IPS-NIHi7 (cell line): Measurements from ENCODE around the gene LNX2.

Source experiments
- DNase-seq: peaks from one replicate; pipeline ENCODE4 v3.0.0; 2012; ENCODE audit warnings: mixed read lengths; ENCODE audit errors: extremely low spot score

LNX2 gene

DNA sequence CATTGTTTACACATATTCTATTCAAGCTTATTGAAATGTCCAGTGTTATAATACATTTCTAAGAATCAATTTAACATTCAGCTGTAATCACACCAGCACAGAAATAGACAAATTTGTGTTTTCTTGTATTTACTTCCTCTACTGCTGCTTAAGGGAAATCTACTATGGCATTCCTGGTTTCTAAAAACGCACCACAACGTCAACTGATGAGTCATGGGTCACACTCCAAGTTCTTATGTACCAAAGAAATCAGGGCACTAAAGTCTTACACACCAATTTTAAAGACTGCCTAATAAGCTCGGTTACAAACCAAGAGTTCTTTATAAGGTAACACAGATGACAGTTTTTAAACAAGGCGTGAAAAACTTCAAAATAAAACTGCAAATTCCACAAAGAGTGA is 13.2 kb downstream of the LNX2 start:
- DNase-seq: no peak

DNA sequence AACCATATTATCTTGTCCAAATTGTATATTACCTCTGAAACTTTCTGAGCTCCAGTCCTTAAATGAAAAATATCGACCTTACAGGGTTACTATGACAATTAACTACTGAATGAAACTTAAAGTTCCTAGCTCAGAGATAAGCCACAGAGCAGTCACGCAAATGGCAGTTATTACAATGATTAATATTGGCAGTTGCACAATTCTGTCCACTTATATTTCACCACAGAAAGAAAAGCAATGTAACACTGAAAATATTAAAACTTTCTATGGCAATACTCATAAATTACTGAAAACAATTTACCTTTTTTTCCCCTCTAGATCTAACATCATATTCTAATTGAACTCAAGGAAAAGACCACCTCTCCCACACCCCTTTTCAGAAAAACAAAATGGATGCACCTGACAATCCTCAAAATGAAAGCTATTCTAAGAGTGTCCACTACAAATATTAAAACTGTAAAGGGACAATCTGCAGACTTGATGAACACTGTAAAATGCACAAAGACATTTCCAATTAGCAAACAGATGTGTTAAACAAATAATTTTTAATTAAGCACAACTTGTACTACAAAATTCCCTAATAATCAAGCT is 14.6 kb downstream of the LNX2 start:
- DNase-seq: no peak

DNA sequence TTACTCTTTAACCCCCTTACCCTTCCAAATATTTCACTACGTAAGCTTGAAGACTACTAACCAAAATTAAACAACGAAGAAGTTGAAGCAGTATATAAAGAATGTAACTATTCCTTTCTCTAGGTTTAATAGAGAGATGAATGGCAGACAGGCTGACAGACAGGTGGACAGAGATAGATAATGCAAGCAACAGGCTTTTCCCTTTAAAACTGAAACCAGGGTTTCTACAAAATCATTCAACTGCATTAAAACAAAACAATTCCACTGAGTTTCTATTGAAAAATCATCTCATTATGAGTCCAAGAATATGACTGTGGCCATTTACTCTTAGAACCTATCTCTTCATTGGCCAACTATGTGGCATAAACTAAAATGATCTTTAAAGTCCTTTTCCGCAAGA is 15.2 kb downstream of the LNX2 start:
- DNase-seq: no peak

DNA sequence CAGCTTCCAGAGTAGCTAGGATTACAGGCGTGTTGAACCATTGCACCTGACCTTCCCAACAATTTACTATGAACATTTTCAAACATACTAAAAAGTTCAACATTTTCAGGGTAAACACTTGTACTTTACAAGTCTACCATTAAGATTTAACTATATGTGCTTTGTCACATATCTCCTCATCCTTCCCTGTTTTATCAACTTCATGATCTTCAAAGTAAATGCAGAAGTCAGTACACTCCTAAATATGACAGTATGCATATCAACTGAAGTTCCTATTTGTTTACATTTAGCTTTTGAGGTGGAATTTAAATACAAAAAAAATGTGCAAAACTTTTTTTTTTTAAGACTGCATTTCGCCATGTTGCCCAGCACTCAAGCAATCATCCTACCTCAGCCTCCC is 18.5 kb downstream of the LNX2 start:
- DNase-seq: no peak

DNA sequence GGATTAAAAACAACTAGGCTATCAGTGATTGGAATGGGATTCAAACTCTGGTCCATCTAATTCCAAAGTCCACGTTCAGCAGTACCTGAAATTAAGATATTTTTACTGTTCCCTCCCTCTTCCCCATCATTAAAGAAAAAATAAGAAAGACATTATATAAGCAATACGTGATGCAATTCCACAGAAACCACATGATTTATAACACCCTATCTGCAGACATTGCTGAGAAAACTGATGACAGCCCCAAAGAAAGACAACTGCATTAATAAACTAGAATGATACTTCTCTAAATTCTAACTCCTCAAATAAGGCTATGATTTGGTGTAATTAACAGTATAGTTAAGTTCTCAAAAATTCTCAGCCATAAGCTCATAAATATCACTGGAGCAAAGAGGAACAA is 19.1 kb downstream of the LNX2 start:
- DNase-seq: no peak

DNA sequence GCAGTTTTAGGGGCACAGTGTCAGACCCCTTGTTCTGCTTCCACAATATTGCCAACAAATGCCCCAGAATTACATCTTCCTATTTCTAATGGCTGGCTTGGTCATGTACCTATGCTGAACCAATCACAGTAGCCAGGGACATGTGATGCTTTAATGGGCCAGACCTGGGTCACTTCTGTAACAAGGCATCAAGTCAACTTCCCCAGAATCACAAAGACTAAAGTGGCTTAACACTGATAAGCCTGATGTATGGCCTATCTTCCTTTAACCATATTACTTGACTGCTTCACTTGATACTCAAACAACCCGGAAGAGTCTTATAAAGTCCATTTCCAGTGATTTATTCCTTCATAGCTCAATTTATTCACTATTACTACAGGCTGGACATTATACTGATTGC is 19.6 kb downstream of the LNX2 start:
- no peak for DNase-seq

DNA sequence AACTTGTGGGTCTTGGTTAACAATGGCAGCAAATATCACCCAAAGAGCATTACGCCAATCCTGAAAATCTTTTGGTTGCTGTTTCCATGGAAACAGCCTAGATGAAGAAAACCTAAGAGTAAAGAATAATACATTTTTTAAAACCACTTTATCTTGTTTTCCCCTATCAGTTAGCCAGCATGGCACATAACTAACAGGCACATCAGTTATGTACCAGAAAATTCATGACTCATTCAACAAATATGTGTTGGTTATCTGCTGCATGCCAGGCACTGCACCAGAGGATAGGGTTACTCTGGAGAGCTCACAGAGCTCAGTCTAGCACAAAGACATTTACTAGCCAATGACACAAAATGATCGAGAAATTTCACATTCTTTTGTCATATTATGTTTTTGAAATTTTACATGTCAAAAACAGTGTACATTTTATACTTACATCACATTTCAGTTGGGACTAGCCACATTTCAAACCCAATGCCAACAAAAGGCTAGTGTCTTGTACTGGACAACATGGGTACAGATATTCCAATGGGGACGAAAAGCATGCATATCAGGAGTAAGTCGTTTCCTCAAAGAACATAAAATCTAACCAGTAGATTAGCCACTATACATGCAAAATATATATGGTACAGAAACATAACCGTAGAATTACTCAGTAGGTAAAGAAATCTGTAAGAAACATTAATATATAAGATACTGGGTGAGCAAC is 20.3 kb downstream of the LNX2 start:
- peak; percentile 22 for DNase-seq

DNA sequence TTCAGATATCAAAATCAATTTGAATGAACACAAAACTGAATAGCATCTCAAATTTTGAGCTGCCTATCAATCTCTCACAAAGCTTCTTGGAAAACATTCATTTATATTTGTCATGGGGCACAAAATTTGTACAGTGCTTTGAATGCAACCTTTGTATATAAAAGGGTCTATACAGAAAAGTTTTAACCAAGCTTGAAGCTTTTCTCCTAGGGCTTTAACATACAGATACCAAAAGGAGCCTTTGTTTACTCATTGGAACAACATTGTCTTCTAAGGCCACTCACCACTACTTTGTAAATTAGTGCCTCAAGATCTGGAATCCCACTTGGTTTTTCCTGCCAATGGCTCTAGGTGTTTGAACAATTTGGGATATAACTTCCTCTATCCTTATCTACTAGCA is 21.2 kb downstream of the LNX2 start:
- no peak for DNase-seq

DNA sequence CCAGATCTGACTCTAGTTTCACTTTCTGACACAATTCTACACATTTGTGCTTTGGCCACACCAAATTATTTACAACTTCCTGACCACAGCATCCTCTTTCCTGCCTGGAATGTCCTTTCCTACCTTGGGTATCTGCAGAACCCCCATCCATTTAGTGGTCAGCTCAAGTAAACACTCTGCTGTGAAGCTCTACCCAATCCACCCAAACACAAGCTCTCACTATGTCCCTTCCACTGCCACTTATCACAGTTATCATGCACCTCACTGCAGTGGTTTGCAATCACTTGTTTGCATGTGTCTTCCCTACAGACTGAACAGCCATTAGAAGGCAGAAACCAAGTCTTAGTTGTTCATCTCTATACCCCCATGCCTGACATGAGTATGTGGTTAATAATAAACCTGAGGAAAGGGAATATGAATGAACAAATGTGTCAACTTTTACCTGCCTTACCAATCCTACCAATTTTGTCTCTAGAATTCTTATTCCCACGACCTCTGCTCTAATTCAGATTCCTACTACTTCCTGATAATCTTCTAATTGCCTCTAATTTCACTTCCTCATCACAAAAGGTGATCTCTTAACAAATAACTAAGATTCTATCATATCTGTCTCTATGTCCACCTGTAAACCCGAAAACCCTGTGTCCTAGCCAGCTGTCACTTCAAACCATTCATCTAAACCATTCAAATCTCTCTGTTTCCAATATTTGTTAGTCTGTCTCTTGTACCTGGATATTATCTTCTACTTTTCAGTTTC is 25.1 kb downstream of the LNX2 start:
- no peak for DNase-seq

DNA sequence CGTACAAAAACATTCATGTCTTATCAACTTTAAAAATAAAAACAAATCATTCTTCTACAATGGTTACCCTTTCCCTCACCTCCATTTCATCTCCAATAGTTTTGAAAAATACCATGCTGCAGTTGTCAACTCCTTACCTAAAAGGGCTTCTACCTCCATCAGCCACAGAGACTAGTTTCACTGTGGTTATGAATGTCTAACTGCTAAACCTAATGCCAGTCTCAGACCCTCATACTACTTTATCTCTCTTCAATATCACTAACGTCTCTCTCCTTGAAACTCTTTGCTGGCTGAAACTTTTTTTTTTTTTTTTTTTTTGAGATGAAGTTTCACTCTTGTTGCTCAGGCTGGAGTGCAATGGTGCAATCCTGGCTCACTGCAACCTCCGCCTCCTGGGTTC is 27.1 kb downstream of the LNX2 start:
- no peak for DNase-seq

DNA sequence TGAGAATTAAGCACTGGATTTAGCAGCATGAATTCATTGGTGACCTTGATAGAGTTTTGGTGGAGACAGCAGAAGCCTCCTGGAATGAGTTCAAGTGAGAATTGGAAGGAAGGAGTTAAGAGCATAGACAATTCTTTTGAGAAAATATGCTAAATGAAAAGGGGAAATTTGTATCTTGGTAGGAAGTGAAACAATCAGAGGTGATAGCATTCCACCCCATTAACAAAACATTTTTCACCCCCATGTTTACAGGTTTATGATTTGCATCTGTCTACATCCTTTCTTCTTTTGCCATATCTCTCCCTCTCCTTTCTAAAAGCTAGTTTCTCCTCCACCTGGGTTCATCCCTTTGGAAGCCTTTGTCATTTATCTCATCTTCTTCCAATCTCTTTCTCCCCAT is 27.5 kb downstream of the LNX2 start:
- DNase-seq: no peak

DNA sequence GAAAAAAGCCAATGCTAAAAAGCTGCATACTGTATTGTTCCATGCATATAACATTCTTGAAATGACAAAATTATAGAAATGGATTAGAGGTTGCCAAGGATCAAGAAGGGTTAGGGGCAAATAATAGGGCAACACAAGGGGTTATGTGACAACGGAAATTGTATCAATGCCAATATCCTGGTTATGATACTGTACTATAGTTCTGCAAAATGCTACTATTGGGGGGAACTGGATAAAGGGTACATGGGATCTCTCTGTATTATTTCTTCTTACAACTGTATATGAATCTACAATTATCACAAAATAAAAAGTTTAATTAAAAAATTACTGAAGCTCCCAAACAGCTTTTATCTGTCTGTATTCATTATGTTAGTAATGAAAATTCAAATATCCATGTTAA is 31.9 kb downstream of the LNX2 start:
- DNase-seq: no peak

DNA sequence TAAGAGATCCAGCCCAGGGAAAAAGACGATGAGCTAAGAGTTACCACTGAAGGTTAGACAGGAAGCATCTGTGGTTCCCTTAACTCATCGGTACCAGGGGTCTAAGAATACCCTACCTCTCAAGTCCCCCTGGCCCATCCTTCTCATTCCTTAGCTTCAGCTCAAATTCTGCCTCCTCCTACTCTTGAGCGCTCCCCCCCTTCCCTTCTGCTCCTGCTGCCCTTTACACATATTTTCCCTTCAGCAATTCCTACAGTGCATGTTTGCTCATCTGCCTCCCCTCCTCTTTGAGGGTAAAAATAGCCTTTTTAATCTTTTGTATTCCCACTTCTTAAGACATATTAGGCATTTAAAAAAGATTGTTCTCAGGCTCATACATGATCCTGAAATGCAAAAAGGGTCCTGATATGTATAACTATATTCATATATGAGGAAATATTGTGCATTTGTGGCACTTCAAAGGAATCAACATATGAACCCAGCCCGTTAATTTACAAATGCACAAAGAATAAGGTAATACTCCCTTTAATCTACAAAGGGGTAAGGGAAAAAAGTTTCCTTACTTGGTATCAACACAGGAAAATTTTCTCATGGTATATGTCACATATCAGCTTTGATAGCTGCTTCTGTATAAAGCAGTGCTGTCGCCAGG is 33.1 kb downstream of the LNX2 start:
- no peak for DNase-seq

DNA sequence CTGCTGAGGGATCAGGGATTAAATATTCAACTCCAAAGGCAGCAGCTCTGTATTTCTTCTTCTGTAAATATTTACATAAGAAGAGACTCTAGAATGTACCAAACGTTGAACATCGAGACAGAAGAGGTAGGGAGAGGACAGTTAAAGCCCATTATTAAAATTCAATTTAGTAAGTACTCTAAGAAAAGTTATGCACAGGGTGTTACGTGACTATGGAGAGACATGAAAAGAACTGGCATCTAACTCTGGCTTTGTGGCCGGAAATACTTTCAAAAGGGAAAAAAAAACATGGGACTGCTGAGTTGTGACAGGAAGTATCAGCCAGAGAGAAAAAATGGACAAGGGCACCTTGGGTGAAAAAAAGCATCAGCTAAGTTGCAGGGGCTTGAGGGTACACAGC is 36.7 kb downstream of the LNX2 start:
- no peak for DNase-seq

DNA sequence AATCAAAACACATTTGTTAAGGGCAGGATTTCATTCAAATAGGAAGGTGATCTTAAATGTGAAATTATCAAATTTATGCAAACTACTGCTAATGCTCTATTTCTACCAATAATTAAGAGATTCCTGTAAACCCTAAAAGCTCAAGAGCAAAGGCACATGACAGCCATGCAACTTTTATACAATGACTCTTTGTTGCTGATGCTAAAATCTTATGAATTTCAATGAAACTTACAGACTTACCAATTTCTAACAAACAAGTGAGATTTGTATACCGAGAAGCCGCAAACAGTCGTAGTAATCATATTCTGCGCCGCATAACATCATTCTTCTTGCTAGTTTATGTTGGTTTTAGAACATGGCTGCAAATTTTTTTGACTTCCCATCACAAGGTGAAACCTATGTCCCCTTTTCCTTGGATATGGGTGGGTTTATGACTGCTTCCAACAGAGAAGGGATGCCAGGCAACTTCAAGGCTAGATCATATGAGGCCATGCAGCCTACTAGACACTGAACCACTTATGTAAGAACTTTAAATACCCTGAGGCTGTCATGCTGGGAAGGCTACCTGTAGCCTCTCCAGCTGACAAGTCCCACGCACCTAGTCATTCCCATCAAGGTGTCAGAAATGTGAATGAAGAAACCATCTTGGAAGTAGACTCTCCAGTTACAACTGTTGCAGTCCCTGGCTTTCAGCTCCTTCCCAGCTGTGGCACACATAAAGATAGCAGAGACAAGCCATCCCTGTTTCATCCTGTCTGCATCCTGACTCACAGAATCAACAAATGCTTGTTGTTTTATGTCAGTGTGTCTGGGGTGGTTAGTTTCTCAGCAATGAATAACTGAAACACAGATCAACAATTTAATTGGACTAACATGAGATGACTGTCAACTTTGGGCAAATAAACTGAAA is 42.0 kb downstream of the LNX2 start:
- peak; percentile 16 for DNase-seq

DNA sequence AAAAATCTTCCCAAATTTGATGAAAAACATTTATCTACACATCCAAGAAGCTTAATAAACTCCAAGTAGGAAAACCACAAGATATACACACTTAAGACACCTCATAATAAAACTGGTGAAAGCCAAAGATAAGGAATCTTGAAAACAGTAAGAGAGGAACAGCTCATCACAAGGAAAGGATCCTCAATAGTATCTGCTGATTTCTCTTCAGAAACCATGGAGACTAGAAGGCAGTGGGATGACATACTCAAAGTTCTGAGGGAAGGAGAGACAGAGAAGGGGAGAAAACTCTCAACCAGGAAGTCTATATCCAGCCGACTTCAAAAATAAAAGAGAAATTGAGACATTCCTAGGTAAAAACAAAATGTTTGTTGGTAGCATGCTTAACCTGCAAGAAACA is 45.7 kb downstream of the LNX2 start:
- DNase-seq: no peak

DNA sequence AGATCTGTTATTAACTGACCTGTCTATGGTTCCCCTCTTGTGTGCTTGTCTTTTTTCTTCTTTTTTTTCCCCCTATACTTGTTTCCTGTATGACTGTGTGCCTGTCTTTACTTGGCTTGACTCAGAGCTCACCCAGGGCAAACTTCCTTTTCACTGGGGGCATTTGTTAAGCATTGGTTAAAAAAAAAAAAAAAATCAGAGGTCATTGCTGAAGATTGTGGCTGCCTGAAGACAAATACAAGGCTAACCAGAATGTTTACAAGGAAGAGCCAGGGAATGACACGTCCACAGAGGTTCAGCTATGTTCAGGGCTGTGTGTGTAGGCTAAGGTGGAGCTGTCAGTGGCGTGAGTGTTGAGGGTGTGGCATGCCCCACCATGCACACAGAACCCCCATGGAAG is 47.1 kb downstream of the LNX2 start:
- DNase-seq: no peak

DNA sequence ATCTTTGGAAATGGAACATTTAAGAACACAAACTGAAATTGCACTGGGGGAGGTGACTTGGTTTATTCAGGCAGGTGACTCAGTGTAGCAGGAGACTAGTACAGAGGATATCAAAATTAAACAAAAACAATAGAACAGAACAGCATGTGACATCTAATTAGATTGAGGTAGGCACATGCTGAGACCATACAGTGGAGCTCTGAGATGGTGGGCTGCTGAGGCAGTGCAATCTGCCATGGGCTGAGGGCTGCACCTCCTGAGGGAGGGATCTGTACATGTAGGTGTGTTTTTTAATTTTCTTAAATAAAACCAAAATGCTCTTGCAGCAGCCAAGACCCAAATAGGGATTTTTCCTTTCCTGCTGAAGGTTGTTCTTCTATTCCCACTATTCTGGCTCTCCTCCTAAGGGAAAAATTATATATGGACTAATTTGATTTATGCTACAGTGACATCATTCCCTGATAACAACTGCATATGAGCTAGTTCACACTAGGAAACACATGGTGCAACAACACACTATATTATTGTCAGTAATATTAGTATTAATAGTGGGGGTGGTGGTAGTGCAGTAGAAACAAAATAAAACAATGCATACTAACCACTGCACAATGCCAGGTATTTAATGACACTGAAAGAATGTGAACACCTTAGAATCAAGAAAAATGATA is 48.0 kb downstream of the LNX2 start:
- no peak for DNase-seq

DNA sequence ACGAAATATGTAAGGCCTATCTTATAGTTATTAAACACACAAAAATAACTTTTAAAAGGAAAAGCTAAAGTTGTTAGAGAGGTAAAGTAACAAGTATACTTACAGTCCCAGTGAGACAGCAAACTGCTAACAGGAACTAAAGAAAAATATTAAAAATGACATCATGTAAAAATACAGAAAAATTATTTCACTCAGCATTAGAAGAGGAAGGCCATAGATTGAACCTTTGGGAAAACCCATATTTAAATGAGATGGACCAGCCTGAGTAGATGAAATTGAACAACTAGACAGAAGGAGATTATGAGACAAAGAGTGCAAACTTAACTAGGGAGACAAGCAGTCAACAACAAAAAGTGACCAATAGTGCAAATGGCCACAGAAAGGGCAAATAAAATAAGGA is 49.4 kb downstream of the LNX2 start:
- no peak for DNase-seq

DNA sequence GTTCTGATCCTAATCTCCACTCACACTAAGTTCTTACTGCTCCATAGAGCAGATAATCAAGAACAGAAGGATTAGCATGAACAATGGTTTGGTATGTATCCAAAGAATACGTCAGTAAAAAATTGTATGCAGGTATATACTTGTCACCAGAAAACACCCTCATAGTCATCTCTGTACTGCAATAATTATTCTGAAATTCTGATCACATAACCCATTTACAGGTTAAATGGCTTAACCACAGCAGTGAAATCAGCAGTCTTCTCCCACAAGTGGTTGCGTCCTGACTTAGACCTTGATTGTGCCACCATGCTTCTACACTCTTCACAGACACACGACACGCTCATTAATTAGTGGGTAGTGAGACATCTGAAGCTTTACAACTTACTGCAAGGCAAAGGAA is 50.9 kb downstream of the LNX2 start:
- no peak for DNase-seq

DNA sequence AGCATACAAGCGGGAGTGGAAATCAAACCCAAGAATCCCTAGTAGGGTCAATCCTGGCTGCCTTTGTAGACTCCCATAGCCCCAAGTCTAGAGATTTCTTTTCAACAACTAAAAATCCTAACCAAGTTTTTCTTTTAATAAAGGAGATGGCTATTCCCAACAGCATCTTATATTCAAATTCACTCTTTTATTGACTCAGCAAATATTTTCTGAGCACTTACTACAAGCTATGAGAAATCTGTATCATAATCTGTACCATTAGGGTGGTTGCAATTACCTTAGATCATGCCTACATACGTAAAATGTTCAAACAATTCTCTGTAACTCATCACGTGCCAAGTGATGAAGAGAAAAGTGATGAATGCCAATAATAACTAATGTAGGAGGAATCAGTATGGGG is 54.5 kb downstream of the LNX2 start:
- DNase-seq: no peak
